GM21737 (cell line): ENCODE results near the gene RNU1-1.
"Not testable (repeated sequence)": the region's sequence is repeated elsewhere in the genome, so short reads cannot be mapped to it uniquely, and the experiment has no call there.

Source experiments
- ATAC-seq: cut with Tn5 transposase; IDR thresholded peaks from one replicate; pipeline ENCODE4 v1.9.1; 2021; ENCODE audit warnings: mild to moderate bottlenecking, moderate library complexity; ENCODE audit not compliant: unreplicated experiment

The RNU1-1 gene

GRCh38 chr1:16498047-16498446 is 16.0 kb downstream of the RNU1-1 start:
- ATAC-seq, result not testable (repeated sequence)

- not testable (repeated sequence) for ATAC-seq
Observed at GRCh38 chr1:16497474-16497904, 16.6 kb downstream of the RNU1-1 start.

- not testable (repeated sequence) for ATAC-seq
Observed at GRCh38 chr1:16493731-16494130, 20.4 kb downstream of the RNU1-1 start.

GRCh38 chr1:16492937-16493336 is 21.1 kb downstream of the RNU1-1 start:
- not testable (repeated sequence) for ATAC-seq

DNA sequence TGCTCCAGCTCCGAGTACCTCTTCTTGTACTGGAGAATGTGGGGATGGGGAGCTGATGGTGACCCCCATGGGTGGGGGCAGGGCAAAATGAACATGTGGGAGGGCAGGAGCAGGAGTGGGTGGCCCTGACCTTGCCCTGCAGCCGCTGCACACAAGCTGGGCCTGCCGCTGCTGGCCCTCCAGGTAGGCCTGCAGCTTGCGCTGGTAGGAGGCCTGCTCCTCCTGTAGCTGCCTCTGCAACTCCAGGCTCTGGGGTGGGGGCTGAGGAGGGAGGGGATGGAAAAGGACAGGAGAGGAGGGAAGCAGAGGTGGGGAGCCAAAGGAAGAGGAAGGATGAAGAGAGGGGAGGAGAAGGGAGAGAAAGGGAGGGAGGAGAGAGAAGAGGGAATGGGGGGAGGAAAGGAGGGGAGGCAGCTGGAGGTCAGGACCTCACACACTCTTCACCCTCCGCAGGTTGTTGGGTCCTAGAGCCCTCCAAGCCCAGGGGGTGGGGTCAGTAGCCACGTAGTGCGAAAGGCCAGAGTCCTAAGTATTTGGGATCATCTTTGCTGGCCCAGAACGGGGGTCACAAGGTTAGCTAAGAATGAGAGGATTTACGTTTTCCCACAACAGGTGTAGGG is 22.9 kb downstream of the RNU1-1 start:
- ATAC-seq, result no peak

GRCh38 chr1:16489195-16489880 is 24.7 kb downstream of the RNU1-1 start:
- ATAC-seq, result not testable (repeated sequence)

- ATAC-seq, result not testable (repeated sequence)
Observed at GRCh38 chr1:16487011-16487410, 27.1 kb downstream of the RNU1-1 start.

DNA sequence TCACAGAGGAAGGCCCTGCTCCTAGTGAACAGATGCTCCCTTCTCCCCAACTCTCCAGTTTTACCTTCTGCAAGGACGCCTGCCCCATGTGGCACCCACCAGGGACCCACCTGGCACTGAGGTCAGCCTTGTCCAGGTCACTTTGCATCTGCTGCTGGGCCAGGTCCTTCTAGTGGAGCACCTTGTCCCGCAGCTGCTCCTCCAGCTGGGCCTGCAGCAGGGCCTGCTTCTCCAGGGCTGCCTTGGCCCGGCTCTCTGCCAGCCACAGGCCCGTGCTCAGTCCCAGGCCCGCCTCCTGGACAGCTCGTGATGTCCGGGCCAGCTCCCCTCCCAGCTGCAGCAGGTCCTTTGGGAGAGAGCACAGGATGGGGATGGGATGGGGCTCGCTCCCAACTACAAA is 27.8 kb downstream of the RNU1-1 start:
- not testable (repeated sequence) for ATAC-seq

DNA sequence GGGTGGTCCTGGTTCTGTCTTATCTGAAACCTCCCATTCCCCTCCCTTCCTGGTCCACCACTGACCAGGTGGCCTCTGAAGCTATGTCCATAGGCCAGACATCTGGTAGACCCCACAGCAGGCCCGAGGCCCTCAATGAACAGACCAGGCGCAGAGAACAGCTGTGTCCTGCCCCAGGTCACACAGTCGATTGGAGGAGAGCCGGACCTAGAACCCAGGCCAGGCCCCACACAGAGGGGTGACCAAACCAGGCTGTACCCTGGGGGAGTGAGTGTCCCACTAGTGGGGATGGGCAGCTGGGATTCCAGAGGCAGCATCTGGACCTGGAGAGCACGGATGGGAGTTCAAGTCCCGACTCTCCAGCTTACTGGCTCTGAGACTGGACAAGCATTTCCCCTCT is 29.2 kb downstream of the RNU1-1 start:
- ATAC-seq, result no peak

DNA sequence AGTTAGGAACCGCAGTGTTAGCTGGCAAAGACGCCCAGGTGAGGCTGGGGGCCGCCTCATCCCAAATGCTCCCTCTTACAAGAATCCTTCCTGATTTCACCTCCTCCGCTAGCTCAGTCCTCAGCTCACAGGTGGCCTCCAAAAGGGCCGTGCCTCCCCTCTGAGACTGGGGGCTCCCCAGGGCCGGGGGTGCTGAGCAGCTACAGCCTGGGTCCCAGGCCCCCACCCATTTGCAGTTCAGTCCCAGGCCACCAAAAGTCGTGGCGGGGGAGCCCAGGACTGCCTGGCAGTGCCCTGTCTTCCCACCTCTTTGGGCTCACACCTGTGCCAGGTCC is 29.6 kb downstream of the RNU1-1 start:
- ATAC-seq, result no peak

DNA sequence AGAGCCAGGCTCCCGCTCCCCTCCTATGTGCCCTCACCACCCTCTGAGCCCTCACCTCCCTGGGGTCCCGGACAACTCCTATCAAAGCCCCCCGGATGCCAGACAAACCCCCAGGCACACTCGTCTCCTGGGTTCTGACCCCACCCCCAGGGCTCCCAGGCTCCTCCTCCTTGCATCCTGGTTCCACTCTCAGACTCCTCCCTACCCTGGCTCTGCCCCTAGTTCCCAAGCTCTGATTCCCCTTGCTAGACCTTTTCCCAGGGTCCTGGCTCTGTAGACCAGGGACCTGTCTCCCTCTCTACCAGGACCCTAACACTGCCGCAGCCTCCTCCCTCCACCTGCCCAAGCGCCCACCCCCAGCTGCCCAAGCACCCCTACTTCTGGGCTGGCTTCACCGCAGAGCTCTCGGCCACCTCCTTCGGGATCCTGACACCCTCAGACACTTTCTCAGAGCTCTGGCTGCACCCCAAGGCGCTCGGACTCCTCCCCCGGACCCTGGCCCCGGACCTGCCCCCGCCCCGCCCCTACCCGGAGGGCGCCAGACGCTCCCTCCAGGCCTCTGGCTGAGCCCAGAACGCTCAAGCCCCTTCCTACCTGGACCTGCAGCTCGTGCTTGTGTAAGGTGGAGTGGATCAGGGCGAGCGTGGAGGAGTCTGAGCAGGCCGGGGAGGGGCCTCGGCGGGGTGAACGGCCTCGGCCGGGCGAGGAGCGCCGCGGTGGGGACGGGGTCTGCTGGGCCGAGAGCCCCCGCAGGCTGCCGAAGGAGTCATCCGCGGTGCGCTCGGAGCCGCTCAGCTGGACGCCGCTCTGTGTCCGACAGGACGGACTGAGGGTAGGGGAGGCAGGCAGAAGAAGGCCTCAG is 30.2 kb downstream of the RNU1-1 start:
- ATAC-seq, result not testable (repeated sequence)

DNA sequence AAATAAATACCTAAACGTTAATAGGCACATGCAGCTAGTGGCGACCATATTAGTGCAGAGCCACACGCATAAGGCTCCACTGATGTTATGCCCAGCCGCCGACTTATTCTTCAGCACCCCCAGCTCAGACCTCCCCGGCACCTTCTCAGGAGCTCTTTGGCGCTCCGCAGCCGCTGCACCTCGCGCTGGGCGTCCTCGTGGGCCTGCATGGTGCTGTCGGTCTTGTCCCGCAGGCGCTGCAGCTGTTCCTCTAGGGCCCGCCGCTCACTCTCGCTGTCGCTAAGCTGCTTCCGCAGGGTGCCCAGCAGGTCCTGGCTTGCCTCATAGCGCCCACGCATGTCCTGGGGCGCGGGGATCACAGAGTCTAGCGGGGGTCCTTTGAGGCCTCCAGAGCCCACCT is 30.9 kb downstream of the RNU1-1 start:
- not testable (repeated sequence) for ATAC-seq

- ATAC-seq, result no peak
Observed at GRCh38 chr1:16478091-16478490, 36.0 kb downstream of the RNU1-1 start.

GRCh38 chr1:16475771-16476770 is 38.0 kb downstream of the RNU1-1 start:
- not testable (repeated sequence) for ATAC-seq

- not testable (repeated sequence) for ATAC-seq
Observed at GRCh38 chr1:16474891-16475290, 39.2 kb downstream of the RNU1-1 start.

DNA sequence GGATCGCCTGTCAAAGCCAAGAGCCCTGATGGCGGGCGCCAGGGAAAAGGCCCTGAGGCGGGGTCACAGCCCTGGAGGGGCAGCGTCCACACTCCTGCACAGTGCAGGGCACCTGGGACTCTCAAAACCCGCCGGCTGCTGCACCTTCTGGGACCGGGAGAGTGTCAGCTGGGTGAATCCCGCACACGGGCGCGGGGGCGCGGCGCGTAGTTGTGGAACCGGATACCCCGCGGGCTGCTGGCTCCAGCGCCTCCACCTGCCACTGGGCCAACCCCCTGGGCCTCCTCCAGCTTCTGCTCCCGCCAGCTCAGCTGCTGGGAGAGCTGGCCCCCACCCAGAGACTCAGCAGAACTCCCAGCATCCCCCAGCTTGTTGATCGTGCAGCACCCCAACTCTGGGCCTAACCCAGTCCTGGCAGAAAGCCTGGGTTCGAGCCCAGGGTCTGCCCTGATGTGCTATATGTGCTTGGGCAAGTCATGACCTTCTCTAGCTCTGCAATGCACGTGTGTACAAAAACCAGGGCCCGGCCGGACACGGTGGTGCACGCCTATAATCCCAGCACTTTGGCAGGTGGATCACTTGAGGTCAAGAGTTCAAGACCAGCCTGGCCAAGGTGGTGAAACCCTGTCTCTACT is 39.8 kb downstream of the RNU1-1 start:
- no peak for ATAC-seq

DNA sequence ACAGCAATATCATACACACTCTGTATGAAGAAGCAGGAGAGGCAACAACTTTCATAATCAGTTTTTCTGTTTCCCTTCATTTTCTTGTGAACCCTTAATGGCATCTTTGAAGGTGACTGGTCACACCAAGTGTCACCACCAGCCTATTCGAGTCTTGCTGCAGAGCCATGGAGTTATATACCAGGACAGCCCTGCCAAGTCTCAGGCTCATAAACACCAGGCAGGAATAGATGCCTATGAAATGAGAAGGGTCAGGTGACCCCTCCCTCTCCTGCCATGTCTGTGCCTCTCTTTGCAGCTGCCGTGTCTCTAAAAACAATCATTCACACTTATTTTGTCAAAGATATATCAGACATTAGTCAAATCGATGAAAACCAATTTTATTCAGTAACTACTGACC is 45.5 kb downstream of the RNU1-1 start:
- ATAC-seq, result no peak

DNA sequence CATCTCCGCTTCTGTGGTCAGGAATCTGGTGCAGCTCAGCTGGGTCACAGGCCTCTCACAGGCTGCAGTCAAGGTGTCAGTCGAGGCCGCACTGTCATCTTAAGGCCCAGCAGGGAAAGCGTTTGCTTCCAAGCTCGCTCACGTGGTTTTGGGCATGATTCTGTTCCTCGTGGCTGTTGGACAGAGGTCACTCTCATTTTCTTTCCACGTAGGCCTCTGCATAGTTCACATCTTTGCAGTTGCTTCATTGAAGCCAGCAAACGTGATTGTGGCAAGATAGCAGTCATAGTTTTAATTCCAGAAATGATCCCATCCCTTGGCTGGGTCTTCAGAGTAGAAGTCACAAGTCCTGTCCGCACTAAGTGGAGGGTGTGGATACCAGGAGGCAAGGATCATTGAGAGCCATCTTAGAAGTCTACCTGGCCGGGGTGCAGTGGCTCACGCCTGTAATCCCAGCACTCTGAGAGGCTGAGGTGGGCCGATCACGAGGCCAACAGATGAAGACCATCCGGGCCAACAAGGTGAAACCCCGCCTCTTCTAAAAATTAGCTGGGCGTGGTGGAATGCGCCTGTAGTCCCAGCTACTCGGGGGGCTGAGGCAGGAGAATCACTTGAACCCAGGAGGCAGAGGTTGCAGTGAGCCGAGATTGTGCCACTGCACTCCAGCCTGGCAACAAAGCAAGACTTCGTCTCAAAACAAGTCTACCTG is 49.0 kb downstream of the RNU1-1 start:
- no peak for ATAC-seq
